Muscle layer of duodenum (tissue), 2 donors: Measurements from ENCODE around the gene ZIC1.

Source experiments
- H3K27ac ChIP-seq: one replicate; pipeline ENCODE4 v1.7.0; 2013; ENCODE audit warnings: mild to moderate bottlenecking, low read length
- H3K27me3 ChIP-seq: one replicate; pipeline ENCODE4 v1.7.0; 2013; ENCODE audit warnings: low read depth, mild to moderate bottlenecking, control low read depth, low read length
- H3K36me3 ChIP-seq, 2 donors: one replicate each; pipeline ENCODE4 v1.7.0; 2013; ENCODE audit warnings: low read length in 2 of 2, control low read depth in 1 of 2, mild to moderate bottlenecking in 1 of 2; ENCODE audit not compliant: insufficient read depth in 2 of 2, control insufficient read depth in 1 of 2
- H3K4me1 ChIP-seq, 2 donors: one replicate each; pipeline ENCODE4 v1.7.0; 2013; ENCODE audit warnings: low read length in 2 of 2, mild to moderate bottlenecking in 2 of 2, control low read depth in 1 of 2, moderate library complexity in 1 of 2; ENCODE audit not compliant: insufficient read depth in 2 of 2, control insufficient read depth in 1 of 2
- H3K4me3 ChIP-seq, 2 donors: one replicate each; pipeline ENCODE4 v1.7.0; 2013; ENCODE audit warnings: low read length in 2 of 2, low read depth in 1 of 2, mild to moderate bottlenecking in 1 of 2
- H3K9me3 ChIP-seq, 2 donors: one replicate each; pipeline ENCODE4 v1.7.0; 2013; ENCODE audit warnings: low read length in 2 of 2, control low read depth in 1 of 2, mild to moderate bottlenecking in 1 of 2; ENCODE audit not compliant: control insufficient read depth in 1 of 2
- donor health status: healthy.

Gene ZIC1

DNA sequence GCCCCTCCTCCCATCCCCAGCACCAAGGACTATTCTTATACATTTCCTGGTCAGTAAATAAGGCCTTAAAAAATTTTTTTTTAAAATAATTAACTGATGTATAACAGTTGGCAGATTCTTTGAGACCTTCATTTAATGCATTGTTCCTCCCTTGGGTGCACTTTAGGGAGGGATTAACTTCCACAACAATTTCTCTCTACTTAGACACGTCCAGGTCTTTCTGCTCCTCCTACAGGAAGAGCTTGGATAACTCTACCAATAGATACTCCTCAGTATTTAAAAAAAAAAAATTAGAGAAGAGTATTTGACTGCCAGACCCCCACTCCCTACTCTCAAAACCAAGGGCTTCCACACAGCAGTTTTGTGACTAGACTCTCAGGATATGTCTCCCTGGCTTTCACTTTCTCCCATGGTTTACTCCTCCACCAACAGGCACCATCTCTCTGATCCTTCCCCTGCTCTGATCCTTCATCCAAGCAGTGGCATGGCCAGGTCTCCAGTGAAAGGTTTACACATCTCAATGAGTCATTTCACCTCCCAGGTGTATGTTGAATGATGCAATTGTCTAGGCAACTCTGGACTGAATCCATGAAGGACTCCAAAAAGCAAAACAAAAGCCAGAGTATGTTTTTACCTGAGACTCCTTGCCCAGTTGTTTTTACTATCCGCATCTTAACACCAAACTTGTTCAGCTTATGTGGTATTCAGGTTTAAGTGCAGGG lies 10.2 kb upstream of the ZIC1 start:
- H3K27me3 ChIP-seq: peaks cover 62% of the 10 kb centered on the region
- no peaks in the 10 kb centered on the region for H3K9me3 ChIP-seq
- no peaks in the 10 kb centered on the region for H3K36me3 ChIP-seq
- H3K4me1 ChIP-seq: peaks cover 0 to 31% of the 10 kb centered on the region in 2 donors
- no peak overlapping the region for H3K27ac ChIP-seq
- no peak overlapping the region for H3K4me3 ChIP-seq

GRCh38 chr3:147400111-147400510 lies 9.1 kb upstream of the ZIC1 start:
- Histone ChIP-seq H3K27me3 (peaks cover 60% of the 10 kb centered on the region), H3K27ac (no peak overlapping the region), H3K4me3 (no peak overlapping the region), H3K4me1 (peaks cover 0 to 35% of the 10 kb centered on the region in 2 donors), H3K36me3 (no peaks in the 10 kb centered on the region), H3K9me3 (no peaks in the 10 kb centered on the region)

DNA sequence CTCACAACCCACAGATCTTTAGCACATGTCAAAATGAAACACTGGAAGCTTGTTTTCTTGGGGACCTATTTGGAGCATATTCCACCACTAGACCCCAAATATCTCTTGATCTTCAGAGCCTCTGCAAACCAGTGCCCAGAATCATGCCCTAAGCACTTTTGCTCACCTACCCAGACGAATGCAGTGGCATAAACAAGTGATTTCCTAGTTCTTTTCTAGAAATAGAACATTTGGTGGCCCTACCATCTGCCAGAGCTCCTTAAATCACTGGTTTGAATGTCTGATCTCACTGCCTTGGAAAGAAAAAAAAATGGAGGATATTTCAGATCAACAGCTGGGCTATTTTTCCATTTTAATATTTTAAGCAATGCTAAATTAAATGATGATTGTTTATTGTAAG lies 8.2 kb upstream of the ZIC1 start:
- H3K27me3 ChIP-seq: peaks cover 60% of the 10 kb centered on the region

GRCh38 chr3:147401421-147401820 lies 7.7 kb upstream of the ZIC1 start:
- no peaks in the 10 kb centered on the region for H3K9me3 ChIP-seq
- H3K36me3 ChIP-seq: no peaks in the 10 kb centered on the region
- peaks cover 0 to 28% of the 10 kb centered on the region in 2 donors for H3K4me1 ChIP-seq
- no peak overlapping the region for H3K27ac ChIP-seq
- no peak overlapping the region for H3K4me3 ChIP-seq
- H3K27me3 ChIP-seq: peaks cover 60% of the 10 kb centered on the region

More for the DNA sequence above, 8.2 kb upstream of the ZIC1 start:
- H3K27ac ChIP-seq: no peak overlapping the region
- no peaks in the 10 kb centered on the region for H3K36me3 ChIP-seq
- H3K4me1 ChIP-seq: peaks cover 0 to 32% of the 10 kb centered on the region in 2 donors
- H3K4me3 ChIP-seq: no peak overlapping the region
- H3K9me3 ChIP-seq: no peaks in the 10 kb centered on the region

GRCh38 chr3:147402159-147402558 lies 7.0 kb upstream of the ZIC1 start:
- no peak overlapping the region for H3K27ac ChIP-seq
- H3K36me3 ChIP-seq: no peaks in the 10 kb centered on the region
- no peak overlapping the region for H3K4me3 ChIP-seq
- H3K9me3 ChIP-seq: no peaks in the 10 kb centered on the region
- H3K4me1 ChIP-seq: peaks cover 0 to 21% of the 10 kb centered on the region in 2 donors
- peaks cover 65% of the 10 kb centered on the region for H3K27me3 ChIP-seq

DNA sequence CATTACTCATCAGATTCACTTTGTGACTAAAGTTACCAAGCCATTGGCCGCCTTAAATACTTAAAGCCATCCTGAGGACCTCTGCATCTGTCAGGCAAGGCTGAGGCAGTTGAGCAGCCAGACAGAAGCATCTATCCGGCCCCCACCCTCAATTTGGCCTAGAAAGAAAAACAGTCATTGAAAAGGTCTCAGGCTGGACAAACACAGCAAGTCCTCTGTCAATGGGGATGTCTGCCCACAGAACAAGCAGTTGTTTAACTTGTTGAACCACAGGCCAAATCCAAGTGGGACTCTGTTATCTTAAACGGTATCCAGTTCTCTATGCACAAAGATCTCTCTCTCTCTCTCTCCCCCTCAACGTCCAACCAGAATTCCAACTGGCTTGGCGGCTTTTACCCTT lies 5.7 kb upstream of the ZIC1 start:
- H3K27me3 ChIP-seq: peaks cover 65% of the 10 kb centered on the region
- no peaks in the 10 kb centered on the region for H3K36me3 ChIP-seq
- no peak overlapping the region for H3K4me3 ChIP-seq
- no peak overlapping the region for H3K27ac ChIP-seq
- peaks cover 0 to 12% of the 10 kb centered on the region in 2 donors for H3K4me1 ChIP-seq
- H3K9me3 ChIP-seq: peaks cover 0 to 7% of the 10 kb centered on the region in 2 donors

GRCh38 chr3:147404000-147404799 lies 5.0 kb upstream of the ZIC1 start:
- Histone ChIP-seq H3K27me3 (peaks cover 67% of the 10 kb centered on the region), H3K9me3 (peaks cover 0 to 7% of the 10 kb centered on the region in 2 donors), H3K27ac (no peak overlapping the region), H3K4me1 (peaks cover 0 to 18% of the 10 kb centered on the region in 2 donors), H3K4me3 (no peak overlapping the region), H3K36me3 (no peaks in the 10 kb centered on the region)

DNA sequence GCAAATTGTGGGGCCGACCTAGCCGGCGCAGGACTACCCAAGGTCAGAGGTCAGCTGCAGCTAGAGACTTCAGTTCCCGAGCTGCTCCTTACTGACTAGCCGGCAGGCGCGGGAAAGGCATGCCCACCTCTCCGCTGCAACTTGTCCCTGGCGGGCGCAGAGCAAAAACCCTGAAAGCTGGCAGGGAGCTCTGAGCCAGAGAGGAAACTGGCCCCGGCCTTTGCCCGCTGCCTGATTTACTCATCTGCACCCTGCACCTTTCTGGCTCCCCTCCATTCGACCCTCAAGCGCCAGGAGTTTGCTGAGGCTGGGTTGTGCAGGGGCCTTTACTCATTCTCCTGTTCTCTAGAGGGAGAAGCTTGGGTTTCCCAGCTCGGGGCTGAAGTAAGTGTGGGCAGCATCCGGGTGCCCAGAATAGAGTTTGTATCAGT lies 4.3 kb upstream of the ZIC1 start:
- Histone ChIP-seq H3K4me3 (no peak overlapping the region), H3K27me3 (peaks cover 69% of the 10 kb centered on the region), H3K27ac (no peak overlapping the region), H3K36me3 (no peaks in the 10 kb centered on the region), H3K4me1 (peaks cover 0 to 24% of the 10 kb centered on the region in 2 donors), H3K9me3 (peaks cover 0 to 7% of the 10 kb centered on the region in 2 donors)

DNA sequence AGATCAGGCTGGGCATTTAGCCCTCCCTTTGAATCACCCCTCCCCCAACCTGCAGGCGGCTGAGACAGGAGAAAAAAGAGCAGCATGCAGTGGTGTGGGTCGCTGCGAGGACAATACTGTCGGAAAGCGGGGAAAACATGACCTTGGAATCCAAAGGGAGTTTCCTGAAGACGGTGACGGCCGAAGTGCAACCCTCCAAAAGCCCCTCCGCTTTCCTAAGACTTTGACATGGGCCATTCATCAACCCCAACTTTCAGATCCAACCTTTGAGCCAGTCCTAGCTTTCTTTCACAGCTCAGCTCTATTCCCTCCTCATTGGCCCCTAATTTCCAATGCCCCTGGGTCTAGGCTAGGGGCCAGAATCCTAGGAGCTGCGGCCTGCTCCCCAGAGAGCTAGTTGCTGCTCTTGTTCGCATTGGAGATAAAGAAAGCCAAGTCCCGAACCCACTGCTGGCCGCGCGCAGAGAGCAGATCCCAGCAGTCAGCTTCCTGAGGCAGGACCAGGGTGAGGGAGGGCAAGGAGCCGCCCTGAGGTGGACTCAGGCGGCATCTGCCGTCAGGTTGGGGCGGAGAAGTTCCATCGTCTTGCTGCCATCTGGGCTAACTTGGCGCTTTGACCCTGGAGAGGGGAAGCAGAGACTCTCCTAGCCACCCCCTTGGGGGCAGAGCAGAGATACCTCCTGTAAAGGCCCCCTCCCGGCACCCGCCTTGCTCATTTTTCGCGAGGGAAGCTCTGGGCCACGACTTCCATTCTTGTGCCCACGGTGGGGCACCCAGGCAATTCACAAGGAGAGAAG lies 3.7 kb upstream of the ZIC1 start:
- Histone ChIP-seq H3K27ac (no peak overlapping the region), H3K4me1 (peaks cover 0 to 29% of the 10 kb centered on the region in 2 donors), H3K4me3 (no peak overlapping the region), H3K36me3 (no peaks in the 10 kb centered on the region), H3K27me3 (peaks cover 67% of the 10 kb centered on the region), H3K9me3 (peaks cover 0 to 7% of the 10 kb centered on the region in 2 donors)

GRCh38 chr3:147406028-147406931 lies 2.9 kb upstream of the ZIC1 start, which contains the start of gene ZIC4:
TSS of gene ZIC4 (minus strand) at chr3:147406543. CDS start at chr3:147402797, 3,746 bp downstream.
- H3K27ac ChIP-seq: no peak within 1 kb of the TSS
- H3K4me3 ChIP-seq: no peak within 1 kb of the TSS
- H3K4me1 ChIP-seq: peaks cover 5 to 38% of the 10 kb centered on the region in 2 donors
- peaks cover 71% of the 10 kb centered on the region for H3K27me3 ChIP-seq
- no peaks in the 10 kb centered on the region for H3K36me3 ChIP-seq
- H3K9me3 ChIP-seq: peaks cover 0 to 7% of the 10 kb centered on the region in 2 donors
